ENCODE results near the gene PPP4C.
"Not testable (repeated sequence)": the region's sequence is repeated elsewhere in the genome, so short reads cannot be mapped to it uniquely, and the experiment has no call there.

Gene PPP4C

DNA sequence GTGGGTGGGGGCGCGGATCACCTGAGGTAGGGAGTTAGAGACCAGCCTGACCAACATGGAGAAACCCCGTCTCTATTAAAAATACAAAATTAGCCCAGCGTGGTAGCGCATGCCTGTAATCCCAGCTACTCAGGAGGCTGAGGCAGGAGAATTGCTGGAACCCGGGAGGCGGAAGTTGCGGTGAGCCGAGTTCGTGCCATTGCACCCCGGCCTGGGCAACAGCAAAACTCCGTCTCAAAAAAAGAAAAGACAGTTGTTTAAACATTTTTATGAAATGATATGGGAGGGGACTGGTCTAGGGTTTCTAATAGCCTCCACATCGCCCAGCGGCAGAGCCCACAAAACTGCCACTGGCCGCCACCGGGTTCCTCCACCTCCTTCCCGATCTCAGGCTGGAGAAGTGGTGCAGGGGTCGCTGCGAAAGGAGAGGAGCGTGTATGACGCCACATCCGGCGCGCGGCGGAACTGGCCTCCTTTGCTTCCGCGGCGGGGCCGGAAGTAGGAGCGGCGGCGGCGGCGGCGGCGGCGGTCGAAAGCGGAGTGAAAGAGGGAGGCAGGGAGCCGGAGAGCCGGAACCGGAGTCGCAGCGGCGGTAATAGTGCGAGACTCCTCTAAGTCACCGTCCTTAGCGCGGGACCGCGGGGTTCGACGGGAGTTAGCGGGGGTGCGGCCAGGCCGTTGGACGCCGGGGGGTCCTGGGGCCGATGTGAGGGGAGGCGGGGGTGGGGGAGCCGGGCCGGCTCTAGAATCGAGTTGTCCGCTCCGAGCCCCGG lies at the start of gene PPP4C:
Gene PPP4C (plus strand): TSS at position 492 of the 773 bp plus-strand sequence. CDS start 384 bp downstream, outside the sequence.
- peak; percentile 94 for DNase-seq (ENCODE audit: low spot score)

GRCh38 chr16:30026449-30026848 lies 49.3 kb upstream of the PPP4C start:
- no peak for DNase-seq (ENCODE audit: low spot score)

- no peak for DNase-seq (ENCODE audit: low spot score)
Measured at GRCh38 chr16:30027588-30028437, 48.0 kb upstream of the PPP4C start.

DNA sequence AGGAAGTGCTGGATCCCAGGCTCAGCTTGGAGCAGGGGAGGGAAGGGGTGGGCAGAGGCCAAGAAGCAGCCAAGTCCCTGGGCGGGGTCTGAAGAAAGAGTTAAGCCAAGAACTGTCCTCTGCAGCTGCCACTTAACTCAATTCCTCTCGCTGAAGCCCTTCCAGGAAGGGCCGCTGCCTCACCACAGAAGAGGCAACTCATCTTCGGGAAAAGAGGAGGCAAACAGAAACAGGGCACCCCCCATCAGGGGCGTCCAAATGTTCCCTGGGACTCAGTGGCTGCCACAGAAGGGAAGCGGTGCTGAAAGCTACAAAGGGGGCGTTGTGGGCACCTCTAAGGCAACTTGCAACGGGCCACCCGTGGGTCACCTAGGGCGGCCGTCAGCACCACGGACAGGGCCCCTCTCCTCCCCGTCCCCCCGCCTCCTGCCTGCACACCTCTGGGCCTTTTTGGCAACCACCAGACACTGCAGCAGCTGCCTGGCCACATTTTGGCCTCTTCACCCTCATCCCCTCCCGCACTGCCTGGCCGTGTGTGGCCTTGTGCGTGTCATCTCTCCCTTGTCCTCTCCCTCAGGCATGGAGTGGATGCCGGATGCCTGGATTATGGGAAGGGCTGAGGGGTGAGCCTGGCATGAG lies 47.2 kb upstream of the PPP4C start:
- DNase-seq (ENCODE audit: low spot score) = peak; percentile 33

GRCh38 chr16:30030011-30030685 lies 45.6 kb upstream of the PPP4C start:
- no peak for DNase-seq (ENCODE audit: low spot score)

- peak; percentile 42 for DNase-seq (ENCODE audit: low spot score)
Measured at GRCh38 chr16:30030841-30031413, 44.9 kb upstream of the PPP4C start, which contains the start of gene TLCD3B. TSS of gene TLCD3B (minus strand) at chr16:30031271. CDS start at chr16:30030527, 744 bp downstream.

GRCh38 chr16:30031477-30031918 lies 44.3 kb upstream of the PPP4C start:
- DNase-seq (ENCODE audit: low spot score) = no peak

DNA sequence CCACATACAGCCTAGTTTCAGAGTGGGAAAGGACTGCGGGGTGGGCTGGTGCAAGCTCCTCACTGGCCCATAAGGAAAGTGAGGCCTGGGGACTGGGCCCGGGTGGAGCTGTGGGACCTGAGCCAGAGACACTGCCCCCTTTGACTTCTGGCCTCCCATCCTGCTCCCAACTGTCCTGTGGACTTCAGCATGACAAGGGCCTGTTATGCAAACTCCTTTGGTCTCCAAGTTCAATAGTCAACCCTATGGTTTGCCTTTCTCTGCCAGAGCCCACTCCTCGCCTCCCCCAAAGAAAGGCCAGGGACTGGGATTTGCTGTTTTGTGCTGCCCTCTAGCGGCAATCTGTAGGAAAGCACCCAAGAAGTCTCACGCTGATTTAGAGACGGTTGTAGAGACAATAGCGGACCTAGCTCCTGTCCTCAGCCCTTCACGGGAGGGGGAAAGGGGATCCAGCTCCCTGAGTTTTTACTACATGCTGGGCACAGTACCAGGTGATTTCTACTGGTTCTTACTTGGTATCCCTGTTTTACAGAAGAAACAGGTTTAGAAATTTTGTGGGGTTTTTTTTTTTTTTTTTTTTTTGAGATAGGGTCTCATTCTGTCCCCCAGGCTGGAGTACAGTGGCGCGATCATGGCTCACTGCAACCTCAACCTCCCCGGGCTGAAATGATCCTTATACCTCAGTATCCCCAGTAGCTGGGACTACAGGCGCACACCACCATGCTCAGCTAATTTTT lies 43.5 kb upstream of the PPP4C start:
- peak; percentile 79 for DNase-seq (ENCODE audit: low spot score)

- no peak for DNase-seq (ENCODE audit: low spot score)
Measured at GRCh38 chr16:30033270-30033669, 42.5 kb upstream of the PPP4C start.

DNA sequence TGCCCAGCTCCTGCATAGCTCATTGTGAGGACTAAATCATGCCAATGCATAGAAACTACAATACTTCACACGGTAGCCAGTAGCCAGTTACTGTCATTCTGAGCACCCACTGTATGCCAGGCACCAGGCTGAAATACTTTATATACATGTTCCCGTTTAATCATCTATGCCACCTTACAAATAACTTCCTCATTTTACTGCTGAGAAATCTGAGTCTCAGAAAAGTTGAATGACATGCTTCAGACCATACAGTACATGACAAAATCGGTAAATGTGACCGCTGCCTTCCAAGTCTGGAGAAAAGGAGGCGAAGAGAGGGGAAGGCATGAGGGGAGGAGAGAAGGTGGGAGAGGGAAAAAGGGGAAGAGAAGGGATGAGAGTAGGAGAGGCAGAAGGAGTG lies 35.6 kb upstream of the PPP4C start:
- DNase-seq (ENCODE audit: low spot score) = no peak

DNA sequence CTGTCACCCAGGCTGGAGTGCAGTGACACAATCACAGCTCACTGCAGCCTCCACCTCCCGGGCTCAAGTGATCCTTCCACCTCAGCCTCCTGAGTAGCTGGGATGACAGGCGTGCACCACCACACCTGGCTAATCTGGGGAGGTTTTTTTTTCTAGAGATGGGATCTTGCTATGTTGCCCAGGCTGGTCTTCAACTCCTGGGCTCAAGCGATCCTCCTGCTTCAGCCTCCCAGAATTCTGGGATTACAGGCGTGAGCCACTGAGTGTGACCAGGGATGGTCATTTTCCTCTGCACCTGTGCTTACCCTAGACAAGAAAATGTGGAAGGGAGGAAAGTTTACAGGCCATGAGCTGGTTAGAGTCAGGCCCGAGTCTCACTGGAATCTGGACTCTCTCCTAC lies 35.1 kb upstream of the PPP4C start:
- not testable (repeated sequence) for DNase-seq (ENCODE audit: low spot score)

GRCh38 chr16:30041841-30042240 lies 34.0 kb upstream of the PPP4C start:
- peak; percentile 39 for DNase-seq (ENCODE audit: low spot score)

- DNase-seq (ENCODE audit: low spot score) = no peak
Measured at GRCh38 chr16:30046178-30046577, 29.6 kb upstream of the PPP4C start.

GRCh38 chr16:30046588-30046987 lies 29.2 kb upstream of the PPP4C start:
- DNase-seq (ENCODE audit: low spot score) = no peak

DNA sequence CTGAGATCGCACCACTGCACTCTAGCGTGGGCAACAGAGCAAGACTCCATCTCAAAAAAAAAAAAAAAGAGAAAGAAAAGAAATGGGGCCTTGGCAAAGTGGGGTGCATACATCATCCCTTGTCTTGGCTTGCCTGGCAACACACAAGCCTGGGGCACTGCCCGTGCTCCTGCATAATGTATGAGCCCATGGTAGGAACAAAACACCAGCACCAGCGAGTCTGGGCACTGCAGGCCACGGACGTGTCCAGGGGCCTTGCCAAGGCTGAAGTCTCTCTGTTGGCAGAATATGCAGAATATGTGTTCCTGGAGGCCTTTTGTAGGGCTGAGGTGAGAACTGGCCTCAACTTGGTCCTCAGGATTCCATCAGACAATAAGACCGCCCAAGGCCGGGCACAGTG lies 25.9 kb upstream of the PPP4C start:
- DNase-seq (ENCODE audit: low spot score) = no peak

- DNase-seq (ENCODE audit: low spot score) = peak; percentile 76
Measured at GRCh38 chr16:30051518-30051917, 24.3 kb upstream of the PPP4C start.

- DNase-seq (ENCODE audit: low spot score) = peak; percentile 98
Measured at GRCh38 chr16:30052671-30053372, 23.0 kb upstream of the PPP4C start.

- DNase-seq (ENCODE audit: low spot score) = peak; percentile 69
Measured at GRCh38 chr16:30053376-30054015, 22.3 kb upstream of the PPP4C start.

- no peak for DNase-seq (ENCODE audit: low spot score)
Measured at GRCh38 chr16:30054451-30054850, 21.3 kb upstream of the PPP4C start.
